Ramos (cell line): ENCODE data around the gene GDF3.
"Not testable (repeated sequence)": the region's sequence is repeated elsewhere in the genome, so short reads cannot be mapped to it uniquely, and the experiment has no call there.

Experiments used
- in situ Hi-C: fragments of 300-500 bp; cut with MboI; formaldehyde crosslinking; loops from one replicate; pipeline ENCODE4 v1.14.3; 2022; ENCODE audit warnings: low sequenced_read_pairs; ENCODE audit not compliant: unreplicated experiment

GDF3 gene

DNA sequence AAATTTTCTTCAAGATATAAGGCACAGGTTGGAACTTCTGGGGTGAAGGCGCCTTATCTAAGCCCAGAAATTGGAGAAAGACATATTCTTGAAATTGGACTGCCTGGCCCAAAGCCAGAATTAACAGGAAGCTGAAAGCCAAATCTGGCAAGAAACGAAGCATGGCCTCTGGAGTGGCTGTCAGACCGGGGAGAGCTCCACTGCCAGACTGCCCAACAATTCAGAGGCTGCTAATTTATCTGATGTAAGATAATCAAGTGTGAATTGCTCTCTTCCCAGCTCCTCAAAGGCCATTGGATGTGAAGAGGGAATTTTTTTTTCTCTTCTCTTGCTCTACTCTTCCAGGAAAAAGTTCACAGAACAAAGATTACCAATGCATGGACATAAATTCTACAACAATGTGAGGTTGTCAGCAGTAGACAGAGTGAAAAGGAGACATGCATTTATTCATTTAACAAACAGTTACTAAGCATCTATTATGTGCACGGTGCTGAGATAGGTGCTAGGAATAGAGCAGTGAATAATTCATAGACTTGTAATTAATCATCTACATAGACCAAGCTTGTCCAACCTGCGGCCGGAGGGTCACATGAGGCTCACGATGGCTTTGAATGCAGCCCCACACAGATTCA is at the start of gene GDF3:
Gene GDF3, minus strand, starts transcription at position 210 of the 632 bp plus-strand sequence. Its CDS starts 47 bp downstream, at position 163.
- in situ Hi-C loops: no loop called here

DNA sequence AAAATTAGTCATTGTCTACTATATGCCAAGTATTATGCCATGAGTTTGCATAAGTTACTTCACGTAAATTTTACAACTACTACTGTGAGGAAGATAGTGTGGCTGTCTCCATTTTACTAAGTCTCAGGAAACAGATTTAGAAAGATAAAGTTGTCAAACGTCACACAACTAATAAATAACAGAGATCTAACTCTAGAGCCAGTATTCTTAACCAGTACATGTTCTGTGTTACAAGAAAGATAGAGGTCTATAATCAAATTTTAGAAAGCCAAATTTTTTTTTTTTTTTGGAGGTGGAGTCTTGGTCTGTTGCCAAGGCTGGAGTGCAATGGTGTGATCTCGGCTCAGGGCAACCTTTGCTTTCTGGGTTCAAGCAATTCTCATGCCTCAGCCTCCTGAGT is 37.4 kb upstream of the GDF3 start:
- in situ Hi-C loops: no loop called here

DNA sequence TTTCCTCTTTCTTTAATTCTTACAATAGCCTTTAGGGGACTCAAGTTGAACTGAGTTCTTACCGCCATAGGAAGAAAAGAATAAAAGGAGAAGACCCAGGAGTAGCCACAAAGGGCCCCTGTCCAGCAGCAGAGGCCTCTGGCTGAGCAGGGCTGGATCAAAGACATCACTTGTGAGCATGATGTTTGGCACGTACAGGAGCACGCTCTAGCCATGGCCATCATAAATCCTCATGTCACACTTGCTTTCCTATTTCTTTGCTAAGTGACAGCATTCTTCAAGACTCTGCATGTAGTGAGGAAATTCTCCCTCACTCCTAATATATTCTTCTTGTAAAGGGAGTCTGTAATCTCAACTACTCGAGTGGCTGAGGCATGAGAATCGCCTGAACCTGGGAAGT is 35.9 kb upstream of the GDF3 start:
- in situ Hi-C loops: no loop called here

DNA sequence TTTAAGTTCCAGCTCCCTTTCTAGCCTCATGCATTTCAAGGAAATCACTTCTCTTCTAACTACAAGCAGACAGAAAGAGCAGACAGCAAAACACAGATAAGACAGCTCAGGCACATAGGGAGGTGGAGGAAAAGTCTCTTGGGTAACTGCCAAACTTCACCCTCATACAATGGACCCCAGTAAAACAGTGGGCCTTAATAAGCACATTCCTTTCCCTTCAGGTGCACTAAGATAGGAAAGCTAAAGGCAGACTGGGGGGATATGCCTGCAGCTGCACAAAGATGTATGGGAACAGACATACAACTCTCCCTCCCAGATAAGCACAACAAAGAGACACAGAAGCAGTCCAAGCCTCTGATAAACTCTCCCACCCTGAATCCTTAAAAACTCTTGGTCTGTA is 35.4 kb upstream of the GDF3 start:
- in situ Hi-C loops: not testable (repeated sequence)

DNA sequence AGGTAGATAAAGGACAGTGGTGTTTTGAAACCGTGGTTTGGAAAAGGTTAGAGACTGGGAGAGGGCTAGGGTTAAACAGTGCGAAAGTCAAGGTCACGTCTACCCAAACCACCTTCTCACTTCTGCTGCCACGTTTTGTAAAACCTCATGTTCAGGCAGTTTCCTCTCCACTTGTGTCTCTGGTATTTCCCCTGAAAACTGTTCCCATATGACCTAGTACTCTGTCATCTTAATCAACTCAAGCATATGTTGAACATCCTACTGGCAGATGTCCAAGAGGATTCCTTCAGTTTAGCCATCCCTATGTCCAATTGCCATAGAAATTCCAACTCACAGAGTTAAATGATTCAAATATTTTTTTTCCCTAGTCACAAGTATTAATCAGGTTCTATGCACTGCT is 34.2 kb upstream of the GDF3 start:
- in situ Hi-C loops: no loop called here

DNA sequence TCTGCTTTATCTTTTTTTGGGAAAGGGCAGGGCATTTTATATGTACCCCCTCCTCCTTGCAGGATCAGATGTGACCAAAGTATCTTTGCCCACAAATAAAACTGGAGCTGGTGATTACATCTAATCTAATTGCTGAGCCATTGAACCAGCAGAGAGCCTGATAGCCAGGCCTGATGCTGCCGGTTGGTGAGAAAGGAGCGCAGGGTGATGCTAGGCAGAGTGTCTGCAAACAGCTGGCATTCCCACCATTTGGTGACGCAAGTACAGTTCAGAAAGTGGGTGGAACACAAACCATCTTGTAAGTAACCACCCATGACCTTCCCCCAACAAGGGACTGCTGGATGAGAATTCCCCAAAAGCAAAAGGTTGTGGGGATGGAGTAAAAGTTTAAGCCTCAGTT is 28.4 kb upstream of the GDF3 start:
- in situ Hi-C loops: no loop called here

DNA sequence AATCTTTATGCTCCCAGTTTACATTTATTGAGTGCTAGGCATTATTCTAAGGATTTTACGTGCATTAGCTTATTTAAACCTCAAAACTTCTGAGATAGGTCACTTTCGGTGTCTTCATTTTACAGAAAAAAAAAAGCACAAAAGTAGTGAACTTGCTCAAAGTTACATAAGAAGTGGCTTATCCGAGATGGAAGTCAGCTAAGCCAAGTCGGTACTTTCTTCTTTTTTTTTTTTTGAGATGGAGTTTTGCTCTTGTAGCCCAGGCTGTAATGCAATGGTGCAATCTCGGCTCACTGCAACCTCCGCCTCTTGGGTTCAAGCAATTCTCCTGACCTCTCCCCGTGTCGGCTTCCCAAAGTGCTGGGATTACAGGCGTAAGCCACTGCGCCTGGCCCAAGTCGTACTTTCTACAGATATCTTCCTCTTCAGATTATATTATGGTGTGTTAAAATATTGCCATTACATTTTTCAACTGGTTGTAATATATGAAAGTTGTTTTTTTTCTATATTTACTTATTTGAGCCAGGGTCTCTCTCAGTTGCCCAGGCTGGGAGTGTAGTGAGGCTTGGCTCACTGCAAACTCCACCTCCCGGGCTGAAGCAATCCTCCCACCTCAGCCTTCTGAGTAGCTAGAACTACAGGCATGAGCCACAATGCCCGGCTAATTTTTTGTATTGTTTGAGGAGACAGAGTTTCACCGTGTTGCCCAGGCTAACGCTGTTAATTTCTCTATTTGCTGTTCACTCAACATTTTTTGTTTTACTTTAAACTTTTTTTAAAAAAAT is 24.6 kb upstream of the GDF3 start:
- in situ Hi-C loops: no loop called here

DNA sequence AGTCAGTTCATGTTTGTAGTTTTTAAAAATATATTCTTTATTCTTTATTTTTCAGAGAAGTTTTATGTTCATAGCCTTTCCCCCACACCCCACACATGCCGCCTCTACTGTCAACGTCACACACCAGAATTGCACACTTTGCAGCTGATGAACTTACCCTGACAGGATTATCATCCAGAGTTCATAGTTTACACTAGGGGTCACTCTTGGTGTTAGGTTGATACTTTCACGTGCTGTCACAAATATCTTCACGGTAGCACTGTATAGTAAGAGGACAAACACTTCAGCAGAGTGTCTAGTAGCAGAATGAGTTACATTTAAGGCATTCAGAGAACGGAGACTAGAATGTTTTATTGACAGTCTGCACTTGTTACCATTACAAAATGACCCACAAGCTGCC is 20.8 kb upstream of the GDF3 start:
- in situ Hi-C loops: no loop called here

DNA sequence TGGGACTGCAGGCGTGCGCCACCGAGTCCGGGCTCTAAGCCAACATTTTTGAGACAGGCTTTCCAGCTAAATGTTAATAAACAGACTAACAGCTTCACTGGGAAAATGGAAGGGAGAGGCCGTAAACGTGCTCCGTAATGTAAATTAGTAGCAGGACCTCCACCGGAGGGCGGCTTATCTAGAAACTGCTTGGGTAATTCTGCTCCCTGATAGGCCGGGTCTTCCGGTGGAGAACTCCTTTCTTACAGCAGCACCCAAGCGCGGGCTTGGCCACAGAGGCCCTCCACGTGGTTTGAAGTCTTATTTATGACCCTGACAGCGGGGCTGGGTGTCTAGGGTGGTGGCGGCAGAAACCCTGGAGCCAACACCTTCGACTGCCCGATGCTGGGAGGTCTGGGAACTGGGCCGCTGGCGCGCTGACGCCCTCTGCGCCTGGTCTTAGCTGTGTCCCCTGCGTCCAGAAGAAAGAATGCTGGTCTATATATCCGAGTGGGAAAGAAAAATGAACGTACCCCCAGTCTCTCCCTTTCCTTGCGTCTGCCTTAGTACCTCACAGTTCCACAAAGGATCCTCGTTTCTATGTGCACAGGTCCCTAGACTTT is 17.4 kb upstream of the GDF3 start:
- in situ Hi-C loops: no loop called here

DNA sequence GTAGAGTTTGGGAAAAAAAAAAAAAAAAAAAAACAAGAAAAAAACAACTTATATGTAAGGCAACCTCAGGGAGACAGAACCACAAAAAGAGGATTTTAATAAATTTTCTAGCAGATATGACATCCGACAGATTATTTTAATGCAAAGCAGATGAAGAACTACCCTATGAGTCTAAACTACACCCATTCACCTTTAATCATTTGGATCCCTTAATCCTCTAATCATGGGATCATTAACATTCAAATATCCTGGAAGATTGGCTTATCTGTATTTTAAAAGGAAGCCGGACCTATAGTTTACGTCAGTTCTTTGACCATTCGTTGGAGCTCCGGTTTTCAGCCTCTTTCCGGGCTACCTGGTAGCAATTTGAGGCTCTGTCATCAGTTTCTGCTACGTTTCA is 15.6 kb upstream of the GDF3 start, which contains the start of gene DPPA3:
Gene DPPA3, plus strand, starts transcription at position 301 of the 400 bp plus-strand sequence. CDS start 138 bp downstream, outside the sequence.
- in situ Hi-C loops: no loop called here

DNA sequence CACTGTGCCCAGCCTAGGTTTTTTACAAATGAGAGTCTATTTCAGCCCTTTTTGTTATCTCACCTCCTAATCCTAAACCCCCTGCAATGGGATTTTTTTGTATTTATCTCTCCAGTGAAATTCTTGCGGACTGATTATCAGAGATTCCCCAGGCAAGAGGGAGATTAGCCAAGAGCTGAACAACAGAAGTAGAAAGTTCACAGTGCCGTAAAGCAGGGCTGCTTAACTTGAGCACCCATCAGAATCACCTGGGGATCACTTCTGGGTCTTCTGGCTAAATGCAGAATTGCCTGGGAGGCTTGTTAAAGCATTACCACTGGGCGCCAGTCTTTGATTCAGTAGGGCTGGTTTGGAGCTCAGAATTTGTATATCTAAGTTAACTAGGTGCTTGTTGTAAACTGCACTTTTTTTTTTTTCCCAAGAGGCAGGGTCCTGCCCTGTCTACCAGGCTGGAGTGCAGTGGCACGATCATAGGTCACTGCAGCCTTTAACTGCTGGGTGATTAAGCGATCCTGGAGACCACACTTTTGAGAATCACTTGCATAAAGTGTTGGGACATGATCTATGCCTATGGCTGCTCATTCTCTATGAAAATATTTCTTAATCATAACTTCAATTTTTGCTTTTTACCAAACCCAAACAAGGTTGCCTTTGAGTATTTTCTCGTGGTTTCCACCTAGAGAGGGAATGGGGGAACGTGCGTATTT is 14.5 kb upstream of the GDF3 start:
- in situ Hi-C loops: no loop called here

DNA sequence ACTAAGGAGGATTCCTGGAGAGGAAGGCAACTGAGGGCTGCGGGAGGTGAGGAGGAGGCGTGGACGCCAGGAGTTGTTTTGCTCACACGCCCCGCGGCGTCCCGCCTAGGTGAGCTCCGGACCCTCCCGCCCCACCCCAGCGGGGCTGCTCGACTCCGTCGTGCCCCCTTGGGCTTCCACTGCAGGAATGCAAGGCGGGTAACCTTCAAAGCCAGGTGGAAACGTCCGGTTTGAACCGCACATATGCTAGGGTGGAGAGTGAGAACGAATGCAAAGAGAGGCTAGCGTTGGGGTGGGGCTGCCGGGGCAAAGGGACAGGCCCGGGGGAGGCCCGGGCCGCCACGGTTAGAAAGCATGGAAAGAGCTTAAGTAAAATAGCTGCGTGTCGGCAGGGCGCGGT is 10.3 kb upstream of the GDF3 start:
- in situ Hi-C loops: no loop called here

DNA sequence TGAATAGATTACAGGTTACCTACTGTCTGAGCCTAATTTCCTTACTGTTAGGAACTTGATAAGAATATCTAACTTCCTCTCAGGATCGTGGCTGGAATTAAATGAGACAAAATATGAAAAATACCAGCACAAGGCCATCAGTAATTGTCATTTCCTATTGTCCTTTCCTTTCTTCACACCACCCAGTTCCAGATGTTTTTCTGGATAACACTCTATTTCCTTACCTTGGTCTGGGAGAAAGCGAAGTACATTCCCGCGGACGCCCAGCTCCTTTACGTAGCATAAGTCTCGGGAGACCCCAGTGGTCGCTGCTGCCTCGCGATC is 376 bp downstream of the GDF3 start:
- in situ Hi-C loops: no loop called here

DNA sequence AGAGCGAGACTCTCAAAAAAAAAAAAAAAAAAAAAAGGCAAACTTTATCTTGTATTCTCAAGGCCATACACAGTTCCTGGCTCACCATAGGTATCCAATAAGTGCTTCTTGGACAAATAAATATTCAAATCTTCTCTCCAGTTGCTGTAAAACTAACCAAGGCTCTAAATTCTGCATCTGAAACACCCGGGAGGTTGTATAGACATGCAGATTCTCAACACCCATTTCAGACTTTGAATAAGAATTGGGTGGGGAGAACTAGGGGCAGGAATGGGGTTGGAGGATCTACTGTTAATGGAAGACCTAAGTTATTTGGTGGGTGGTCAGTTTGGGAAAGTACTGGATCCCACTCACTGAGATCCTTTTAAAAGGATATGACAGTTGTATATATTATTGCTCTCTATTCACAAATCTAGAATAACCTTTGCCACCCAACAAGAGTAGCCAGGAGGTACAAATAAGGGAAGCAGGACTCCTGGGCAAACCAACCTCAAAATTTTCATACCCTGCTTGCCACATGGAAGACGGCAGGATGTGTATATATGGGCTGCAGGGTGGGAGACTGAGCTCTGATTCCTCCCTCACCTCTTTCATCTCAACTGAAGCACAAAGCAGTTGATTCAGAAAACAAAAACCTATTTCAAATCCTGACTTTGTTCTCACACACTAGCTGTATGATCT is 879 bp downstream of the GDF3 start:
- in situ Hi-C loops: no loop called here

DNA sequence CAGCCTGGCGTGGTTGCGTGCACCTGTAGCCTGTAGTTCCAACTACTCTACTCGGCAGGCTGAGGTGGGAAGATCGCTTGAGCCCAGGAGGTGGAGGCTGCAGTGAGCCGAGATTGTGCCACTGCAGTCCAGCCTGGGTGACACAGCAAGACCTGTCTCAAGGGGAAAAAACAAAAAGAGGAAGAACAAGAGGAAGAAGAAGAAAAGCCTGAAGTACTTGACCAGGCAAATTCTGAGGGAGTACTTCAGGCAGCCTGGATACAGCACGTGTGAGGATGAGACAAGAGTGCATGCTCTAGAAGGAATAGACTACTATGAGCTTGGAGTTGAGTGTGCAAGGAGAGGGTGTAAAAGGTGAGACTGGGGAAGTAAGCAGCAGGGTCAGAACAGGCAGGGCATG is 1.8 kb downstream of the GDF3 start:
- in situ Hi-C loops: no loop called here

DNA sequence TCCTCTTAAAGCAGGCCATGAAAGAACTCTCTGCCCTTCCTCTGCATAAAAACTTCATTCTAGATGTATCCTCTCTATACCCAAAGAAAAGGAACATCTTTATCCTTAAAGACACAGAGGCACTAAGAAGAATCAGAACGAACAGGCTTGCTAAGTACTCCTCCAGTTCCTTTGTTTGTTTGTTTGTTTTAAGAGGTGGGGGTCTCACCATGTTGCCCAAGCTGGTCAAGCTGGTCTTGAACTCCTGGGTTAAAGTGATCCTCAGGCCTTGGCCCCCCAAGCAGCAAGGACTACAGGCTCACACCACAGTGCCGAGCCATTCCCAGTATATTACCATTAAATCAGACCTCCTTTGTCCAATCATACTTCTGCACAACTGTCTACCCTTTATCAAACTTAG is 14.0 kb downstream of the GDF3 start:
- in situ Hi-C loops: no loop called here

DNA sequence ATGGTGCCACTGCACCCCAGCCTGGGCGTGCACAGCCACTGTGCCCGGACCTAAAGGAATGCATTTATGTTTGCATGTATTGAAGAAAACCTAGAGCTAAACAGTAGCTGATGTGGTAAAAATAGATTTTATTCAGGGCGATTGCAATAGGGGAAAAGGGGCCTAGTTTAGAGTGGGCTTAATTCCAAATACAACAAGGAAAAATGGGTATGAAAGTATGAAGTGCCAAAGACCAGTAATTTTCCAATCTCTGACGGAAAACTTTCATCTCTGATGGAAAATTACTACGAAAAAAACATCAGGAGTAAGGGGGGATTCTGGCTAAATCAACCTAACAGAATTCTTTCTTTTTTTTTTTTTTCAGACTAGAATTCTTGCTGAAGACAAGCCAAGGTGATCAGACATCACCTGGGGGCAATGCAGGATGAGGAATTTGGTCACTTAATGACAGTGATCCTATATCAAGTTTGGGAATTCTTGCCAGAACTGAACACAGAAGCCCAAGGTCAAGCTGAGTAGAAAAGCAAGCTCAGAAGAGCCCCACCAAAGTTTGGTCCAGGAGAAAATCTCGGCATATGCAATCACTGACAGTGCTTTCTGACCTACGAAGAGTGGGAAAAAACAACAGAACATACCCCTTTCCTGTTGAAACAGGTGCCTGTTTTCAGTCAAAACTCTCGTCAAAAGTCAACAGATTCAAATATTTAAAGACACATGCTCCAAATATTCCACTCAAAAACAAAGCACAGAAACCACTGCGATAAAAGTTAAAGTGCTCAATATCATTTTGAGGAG is 16.1 kb downstream of the GDF3 start:
- in situ Hi-C loops: no loop called here

DNA sequence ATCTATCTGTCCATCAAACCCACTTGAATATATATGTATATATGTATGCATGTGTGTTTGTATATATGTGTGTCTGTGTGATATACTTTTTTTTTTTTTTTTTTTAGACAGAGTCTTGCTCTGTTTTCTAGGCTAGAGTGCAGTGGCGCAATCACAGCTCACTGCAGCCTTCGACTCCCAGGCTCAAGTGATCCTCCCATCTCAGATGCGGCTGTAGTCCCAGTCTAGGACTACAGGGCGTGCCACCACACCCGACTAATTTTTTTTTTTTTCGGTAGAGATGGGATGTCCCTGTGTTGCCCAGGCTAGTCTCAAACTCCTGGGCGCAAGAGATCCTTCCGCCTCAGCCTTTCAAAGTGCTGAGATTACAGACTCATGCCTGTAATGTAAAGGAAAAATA is 16.8 kb downstream of the GDF3 start:
- in situ Hi-C loops: no loop called here

DNA sequence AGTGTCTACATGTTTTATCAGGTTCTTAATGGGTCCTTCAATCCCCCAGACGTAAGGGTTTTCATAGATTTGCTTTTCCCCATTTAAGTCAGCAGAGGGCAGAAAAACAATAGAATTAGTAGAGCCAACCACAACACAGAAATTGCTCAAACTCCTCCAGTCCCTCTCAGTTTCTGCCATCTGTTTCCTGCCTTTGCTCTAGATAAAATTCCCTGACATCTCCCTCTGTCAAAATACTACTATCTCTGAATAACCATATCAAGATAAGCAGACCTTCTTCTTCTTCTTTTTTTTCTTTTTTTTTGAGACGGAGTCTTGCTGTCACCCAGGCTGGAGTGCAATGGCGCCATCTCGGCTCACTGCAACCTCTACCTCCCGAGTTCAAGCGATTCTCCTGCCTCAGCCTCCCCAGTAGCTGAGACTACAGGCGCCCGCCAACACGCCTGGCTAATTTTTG is 18.1 kb downstream of the GDF3 start:
- in situ Hi-C loops: not testable (repeated sequence)

DNA sequence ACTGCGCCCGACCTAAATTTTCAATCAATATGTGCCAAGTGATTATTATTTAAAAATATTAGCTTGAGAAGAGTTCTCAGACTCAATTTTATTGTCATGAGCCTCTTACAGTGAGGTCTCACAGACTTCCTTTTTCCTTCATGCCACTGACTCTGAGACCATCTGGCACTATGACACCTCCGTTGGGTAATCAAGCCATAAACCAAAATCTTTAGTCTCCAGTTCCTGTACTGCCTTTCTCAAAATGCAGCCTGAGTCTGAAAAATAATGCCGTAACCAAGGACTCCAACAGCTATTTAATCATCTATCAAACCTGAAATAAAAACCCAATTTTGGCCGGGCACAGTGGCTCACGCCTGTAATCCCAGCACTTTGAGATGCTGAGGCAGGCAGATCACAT is 20.1 kb downstream of the GDF3 start:
- in situ Hi-C loops: not testable (repeated sequence)
